Neural cell (in vitro differentiated cells): Measurements from ENCODE around the gene NR5A2.

ENCODE experiments used
- CTCF ChIP-seq: fragments of 450-650 bp; IDR thresholded peaks from 2 replicates; pipeline ENCODE4 v1.5.1; 2014; ENCODE audit warnings: antibody characterized with exemption, mild to moderate bottlenecking, moderate library complexity; ENCODE audit not compliant: poor library complexity, severe bottlenecking
- EP300 ChIP-seq: fragments of 450-650 bp; conservative IDR thresholded peaks from 2 replicates; pipeline ENCODE4 v1.6.1; 2014; ENCODE audit warnings: antibody characterized with exemption, mild to moderate bottlenecking, moderate library complexity; ENCODE audit not compliant: poor library complexity, severe bottlenecking
- RAD21 ChIP-seq: fragments of 450-650 bp; conservative IDR thresholded peaks from 2 replicates; pipeline ENCODE4 v1.6.1; 2014; ENCODE audit warnings: antibody characterized with exemption, mild to moderate bottlenecking, moderate library complexity

- TF ChIP-seq RAD21 (no peak), CTCF (no peak), EP300 (no peak)
Measured at GRCh38 chr1:200215350-200215749, 187.8 kb downstream of the NR5A2 start.
